NCI-H524 (cell line): ENCODE measurements around the gene CRTC1.

Experiments
- DNase-seq, 2 experiments: peaks; one replicate each; lab custom pipeline; 2025; lab: John Stamatoyannopoulos, UW

The CRTC1 gene

DNA sequence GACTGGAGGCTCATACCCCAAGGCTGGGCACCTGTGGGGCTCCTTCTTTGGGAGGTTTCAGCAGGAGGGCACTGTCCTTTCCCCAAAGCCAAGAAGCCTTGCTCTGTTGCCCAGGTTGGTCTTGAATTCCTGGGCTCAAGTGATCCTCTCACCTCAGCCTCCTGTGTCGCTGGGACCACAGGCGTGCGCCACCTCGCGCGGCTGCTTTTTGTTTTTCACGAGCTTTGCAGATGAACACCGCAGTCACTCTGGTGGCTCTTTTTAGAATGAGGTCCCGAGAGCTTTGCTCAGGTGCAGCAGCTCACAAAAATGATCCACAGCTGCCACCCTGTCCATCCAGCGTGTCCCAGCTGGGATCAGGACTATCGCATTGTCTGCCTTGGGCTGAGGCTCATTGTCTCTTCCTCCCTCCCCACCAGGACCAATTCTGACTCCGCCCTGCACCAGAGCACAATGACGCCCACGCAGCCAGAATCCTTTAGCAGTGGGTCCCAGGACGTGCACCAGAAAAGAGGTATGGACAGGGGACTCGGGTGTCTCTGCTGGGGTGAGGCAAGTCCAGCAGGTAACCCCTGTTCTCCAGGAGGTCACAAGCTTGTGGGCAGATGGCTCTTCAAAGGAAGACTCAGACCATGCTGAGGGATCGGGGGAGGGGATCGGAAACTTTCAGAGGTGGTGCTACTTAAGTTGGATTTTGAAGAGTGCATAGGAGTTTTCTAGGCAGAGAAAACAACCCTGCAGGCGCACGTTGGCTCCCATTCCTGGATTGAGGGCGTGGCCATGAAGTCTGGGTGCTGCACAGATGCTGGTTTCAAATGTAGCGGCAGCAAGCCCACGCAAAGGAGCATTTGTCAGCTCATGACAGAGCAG, 66.1 kb downstream of the CRTC1 start:
- no peak for DNase-seq

DNA sequence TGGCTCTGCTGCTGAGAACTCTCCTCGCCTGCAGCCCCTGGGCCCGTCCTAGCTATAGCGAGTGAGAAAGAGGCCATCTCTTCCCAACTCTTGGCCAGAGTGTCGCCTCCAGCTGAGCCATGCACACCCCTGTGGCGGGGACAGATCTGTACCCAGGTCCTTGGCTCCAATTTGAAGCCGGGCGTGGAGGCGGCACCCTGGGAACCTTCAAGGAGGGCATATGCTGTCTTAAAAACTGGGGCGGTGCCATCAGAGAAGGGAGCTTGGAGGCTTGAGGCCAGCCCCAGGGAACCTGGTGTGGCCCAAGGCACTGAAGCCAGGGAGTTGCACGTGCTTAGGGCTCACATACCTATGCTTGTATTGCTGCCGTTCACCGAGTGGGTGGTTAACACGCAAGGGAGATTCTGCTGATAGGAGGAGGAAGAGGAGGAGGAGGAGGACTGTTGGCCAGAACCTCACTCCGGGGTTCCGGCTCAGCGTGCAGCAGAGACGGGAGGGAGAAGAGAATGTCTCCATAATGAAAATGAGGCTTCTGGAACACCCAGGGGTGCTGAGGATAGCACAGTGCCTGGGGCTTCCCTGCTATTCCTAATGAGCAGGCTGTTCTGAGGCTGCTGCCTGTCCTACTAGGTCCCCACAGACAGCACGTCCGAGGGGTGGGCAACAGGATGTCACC, 67.0 kb downstream of the CRTC1 start:
- DNase-seq, result no peak

DNA sequence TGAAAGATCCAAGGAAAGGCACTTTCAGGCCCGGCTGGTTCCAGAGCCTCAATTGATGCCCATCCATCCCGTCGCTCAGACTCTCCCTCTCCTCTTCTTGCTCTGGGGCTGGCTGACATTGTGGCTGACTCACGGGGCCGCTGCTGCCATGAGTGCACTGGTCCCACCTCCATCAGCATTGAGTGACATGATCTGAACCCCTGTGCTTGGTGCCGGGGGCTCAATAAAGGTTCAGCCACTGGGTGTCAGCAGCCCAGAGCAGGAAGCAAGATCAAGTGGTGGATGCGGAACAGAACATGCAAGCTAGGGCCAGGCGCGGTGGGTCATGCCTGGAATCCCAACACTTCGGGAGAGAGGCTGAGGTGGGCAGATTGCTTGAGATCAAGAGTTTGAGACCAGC, 68.1 kb downstream of the CRTC1 start:
- DNase-seq, result no peak

DNA sequence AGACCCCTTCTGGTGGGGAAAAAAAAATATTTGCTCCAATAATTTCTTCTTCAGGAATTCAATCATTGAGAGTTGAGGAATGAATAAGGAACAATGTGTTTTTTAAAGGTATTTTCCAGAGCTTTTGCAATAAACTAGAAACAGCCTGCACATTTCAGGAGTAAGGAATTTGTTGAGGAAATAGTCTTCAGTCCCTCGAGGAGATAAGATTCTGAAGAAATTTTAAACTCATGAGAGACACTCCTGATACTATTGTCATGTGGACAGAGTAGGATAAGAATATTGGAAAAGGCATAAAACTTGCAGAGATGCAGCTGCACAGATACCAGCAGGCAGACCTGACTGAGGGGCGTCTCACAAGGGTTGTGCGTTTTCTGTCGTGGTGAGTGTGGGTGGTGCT, 71.0 kb downstream of the CRTC1 start:
- DNase-seq, result no peak

DNA sequence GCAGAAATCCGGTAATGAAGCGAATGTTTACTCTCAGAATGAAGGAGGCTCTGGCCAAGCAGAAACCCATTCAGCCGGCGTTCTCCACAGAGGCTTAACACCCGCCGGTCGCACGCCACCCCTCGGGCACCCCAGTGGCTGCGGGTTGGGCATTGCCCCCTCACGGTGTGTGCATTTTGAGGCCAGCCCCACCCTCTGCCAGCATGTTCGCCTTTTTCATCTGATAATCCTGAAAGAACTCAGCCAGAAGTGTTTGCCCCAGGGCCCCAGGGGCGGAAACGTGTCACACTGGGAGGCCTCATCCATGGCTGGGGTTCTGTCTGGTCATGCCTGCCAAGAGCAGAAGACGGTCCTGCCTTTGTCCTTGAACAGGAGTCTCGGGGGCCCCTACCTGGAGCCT, 73.4 kb downstream of the CRTC1 start:
- no peak for DNase-seq

DNA sequence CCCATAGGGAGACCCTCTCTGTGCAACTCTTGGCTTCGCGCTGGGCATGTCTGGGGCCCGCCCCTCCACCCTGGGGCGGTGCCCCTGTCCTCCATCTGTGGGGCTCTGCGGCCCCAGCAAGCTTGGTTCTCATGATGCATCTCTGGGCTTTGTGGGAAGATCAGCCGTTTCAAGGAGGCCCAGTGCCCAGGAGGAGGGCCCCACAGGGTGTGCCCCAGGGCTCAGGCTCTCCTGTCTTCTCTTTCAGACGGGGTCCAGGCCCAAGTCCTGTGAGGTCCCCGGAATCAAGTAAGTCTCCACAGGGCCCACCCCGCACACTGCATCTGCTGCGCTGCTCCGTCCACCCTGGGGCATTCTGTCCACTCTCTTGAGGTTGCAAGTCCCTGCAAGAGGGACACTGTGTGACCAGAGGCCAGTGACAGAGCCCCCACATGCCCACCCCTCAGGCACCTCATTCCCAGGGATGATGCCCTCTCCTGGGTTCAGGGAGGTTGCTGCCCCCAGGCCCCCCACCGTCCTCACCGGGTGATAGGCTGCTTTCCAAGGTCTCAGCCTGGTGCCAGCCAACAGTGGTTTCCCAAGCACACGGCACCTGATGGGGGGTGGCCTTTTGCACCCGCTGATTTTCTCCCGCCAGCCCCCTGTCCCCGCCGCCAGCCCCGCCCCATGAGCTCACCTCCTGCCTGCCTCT, 76.0 kb downstream of the CRTC1 start:
- DNase-seq, result no peak

DNA sequence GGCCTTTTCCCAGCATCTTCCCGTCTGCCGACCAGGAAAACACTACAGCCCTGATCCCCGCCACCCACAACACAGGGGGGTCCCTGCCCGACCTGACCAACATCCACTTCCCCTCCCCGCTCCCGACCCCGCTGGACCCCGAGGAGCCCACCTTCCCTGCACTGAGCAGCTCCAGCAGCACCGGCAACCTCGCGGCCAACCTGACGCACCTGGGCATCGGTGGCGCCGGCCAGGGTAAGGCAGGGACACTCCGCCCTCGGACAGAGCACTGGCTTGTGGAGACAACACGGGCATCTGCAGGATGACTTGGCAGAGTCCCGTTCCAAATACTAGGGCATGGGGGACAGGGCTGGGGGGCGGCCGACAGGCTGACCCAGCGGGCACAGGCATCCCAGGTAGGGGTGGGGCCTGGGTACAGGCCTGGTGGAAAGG, 76.5 kb downstream of the CRTC1 start:
- DNase-seq, result no peak

DNA sequence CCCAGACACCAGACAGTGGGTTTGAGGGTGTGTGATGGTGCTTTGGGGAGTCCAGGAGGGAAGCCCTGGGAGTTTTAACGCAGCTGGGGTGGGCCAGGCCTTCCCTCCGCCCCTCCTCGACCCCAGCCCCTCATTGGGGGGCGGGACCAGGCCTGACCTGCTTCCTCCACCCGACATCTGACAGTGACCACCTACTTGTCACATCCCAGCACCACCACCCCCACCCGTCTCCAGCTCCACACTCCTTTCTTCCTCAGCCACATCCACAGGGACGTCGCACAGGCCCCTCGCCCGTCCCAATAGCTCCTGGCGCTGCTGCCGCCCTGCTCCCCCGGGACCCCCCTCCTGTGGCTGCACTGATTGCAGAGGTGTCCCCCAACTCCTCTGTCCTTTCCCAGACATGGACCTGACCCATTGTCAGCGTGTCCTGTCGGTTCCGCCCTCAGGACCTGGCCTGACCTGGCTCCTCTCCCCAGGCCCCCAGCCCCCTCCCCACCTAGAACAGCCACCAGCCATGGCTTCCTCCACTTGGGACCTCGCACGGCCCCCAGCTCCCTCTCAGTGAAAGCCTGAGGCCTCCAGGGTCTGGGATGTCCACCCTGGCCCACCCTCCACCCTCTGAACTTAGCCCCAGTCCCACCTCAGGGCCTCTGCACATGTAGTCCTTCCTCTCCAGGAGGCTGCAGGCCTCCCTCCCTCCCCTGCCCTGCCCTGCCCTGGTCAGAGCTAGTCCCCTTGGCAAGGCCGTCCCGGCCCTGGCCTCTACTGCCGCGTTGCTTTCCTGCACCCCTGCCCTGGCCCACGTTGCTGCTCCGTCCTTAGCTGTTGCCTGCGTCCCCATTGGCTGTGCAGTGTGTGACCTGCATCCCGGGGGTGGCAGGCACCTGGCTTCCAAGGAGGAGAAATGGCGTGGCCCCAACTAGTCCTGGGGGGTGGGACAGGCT, 77.2 kb downstream of the CRTC1 start:
- DNase-seq, result no peak

DNA sequence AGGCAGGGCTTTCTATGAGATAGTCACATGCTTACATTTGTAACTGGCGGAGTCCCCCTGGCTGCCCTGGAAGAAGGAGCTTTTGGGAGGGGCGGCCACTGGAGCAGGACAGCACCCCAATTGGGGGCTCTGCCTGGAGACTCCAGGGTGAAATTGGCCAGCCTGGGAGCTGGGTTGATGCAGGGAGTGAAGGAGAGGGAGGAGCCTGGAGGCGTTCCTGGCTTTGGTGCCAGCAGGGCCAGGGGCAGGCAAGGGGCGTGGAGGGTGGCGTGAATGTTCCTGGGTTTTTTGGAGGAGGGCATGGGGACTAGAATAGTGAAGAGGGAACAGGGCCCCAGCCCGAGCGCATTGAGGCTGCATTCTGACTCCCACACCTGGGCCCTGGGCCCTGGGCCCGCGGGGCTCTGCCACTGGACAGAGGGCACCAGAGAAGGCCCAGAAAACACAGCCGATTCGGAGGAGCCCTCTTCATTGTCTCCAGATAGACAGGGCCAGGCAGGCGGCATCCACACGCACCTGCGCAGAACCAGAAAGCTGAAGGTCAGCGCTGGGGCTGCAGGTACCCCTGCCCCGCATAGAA, 78.1 kb downstream of the CRTC1 start:
- DNase-seq, result no peak

DNA sequence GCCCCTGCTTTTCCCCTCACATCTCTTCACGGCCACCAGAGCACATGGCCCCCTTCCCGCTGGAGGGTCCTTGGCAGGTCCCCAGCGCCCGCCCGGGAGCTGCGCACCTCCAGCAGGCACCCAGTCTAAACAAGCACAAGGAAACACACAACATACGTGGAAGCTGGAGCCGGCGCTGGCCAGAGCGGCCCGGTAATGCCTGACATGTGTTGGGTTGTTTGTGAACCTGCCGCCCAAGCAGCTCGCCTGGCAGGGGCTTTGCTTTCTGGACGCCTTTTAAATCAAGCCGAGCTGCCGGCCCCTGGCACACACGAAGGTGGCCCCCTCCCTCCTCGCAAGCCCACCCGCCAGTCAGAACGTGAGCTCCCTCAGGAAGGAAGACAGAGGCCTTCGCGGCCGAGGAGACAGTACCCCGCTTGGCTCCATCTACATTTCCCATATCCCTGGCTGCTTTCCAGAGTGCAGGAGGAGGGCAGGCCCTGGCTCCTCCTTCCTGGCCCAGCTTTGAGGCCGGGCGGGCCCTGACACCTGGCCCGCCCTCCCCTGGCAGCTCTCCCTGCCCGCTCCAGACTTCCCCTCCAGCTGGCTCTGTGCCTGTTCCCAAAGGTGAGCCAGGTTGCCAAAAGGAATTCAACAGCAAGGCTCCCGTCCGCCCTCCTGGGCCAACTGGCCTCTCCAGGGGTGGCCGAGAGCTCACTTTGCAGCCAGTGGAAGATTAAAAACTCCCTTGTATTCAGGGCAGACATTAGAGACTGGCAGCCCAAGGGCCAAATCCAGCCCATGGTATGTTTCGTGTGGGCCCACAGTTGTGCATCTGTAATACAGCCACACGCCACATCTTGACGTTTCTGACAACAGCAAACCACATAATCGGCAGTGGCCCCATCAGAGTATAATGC, 78.9 kb downstream of the CRTC1 start:
- DNase-seq, result peak; percentile 76 to 83

DNA sequence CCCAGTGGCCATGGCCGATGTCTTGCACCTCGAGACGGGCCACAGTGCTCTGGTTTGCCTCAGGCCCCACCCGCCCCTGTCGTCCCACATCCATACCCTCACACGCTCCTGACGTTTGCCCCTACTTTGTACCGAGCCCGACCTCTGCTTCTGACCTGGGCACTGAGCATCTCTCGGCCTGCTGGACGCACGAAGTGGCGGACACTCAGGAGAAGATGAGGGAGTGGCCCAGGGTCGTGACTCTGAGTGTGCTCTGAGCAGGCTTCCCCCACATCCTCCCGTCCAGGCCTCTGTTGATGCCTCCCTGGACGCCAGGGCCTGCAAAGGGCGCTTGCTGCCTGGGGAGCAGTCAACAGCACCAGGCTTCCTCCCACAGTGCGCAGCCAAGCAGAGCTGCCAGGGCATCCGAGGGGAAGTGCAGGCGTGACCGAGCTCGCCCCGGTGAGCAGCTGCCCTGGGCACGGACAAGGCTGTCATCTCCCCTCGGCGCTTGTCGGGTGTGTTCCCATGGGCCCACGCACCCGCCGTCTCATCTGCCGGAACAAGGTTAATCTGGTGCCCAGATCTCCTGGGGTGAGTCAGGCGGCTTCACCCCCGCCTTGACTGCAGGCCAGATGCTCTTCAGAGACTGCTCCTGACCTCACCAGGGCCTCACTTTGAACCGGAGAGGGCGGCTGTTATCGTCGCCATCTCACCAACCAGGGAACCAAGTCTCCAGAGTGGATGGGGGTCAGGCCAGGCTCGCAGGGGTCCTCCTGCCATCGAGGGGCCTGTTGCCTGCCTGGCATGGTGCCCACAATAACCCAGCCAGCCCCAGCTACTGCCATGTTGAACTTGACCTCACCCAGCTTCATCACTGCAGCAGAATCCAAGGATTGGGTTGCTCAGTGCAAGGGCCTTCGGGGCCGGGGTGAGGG, 80.5 kb downstream of the CRTC1 start:
- DNase-seq, result peak in 1 of 2 experiments; percentile 57

DNA sequence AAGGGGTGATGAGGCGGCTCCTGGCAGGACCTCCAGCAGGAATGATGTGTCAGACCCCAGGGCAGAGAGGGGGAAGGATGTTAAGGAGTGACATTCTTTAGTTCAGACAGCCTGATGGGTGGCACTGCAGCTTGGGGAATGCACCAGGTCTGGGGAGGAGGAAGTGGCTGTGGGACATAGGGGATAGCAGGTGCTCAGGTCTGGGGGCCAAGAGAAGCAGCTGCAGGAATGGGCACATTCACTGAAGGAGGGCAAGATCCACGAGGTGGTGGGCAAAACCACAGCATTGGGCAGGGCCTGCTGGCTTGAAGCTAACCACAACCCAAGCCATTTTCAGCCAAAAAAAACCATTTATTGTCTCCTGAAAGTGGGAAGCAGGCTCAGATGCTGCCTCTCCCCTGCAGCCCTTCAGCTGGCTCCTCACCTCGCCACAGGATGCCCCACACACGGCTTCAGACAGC, 81.1 kb downstream of the CRTC1 start:
- DNase-seq, result no peak

DNA sequence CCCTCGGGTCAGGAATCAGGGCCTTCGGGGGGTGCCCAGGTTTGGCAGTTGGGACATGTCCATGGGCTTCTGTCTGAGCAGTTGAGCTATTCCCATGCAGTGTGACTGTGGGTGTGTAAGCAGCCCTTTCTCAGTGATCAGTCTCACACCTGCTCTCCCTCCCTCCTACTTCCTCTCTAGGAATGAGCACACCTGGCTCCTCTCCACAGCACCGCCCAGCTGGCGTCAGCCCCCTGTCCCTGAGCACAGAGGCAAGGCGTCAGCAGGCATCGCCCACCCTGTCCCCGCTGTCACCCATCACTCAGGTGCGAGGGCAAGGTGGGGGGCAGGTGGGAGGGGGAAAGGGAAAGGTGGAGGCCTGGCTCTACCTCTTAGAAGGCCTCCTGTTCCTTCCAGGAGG, 81.7 kb downstream of the CRTC1 start:
- DNase-seq, result no peak

DNA sequence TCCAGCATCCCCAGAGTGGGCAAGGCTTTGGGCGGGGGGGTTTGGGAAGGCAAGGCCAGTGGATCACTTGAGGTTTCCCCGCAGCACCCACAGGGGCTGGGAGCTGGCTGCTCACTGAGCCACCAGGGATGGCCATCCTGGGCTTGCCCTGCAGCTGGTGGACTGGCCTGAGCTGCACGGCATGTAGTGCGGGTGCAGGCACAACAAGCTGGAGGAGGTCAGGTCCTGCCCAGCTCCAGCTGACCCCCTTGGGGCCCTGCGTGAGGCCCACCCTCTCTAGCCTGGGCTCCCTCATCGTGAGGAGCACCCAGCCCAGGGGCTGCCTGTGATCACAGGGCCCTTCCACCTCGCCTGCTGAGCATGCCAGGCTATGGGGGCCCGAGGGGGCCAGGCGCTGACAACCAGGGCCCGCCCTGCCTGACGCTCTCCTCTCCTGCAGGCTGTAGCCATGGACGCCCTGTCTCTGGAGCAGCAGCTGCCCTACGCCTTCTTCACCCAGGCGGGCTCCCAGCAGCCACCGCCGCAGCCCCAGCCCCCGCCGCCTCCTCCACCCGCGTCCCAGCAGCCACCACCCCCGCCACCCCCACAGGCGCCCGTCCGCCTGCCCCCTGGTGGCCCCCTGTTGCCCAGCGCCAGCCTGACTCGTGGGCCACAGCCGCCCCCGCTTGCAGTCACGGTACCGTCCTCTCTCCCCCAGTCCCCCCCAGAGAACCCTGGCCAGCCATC, 84.7 kb downstream of the CRTC1 start:
- peak in 1 of 2 experiments; percentile 27 for DNase-seq

DNA sequence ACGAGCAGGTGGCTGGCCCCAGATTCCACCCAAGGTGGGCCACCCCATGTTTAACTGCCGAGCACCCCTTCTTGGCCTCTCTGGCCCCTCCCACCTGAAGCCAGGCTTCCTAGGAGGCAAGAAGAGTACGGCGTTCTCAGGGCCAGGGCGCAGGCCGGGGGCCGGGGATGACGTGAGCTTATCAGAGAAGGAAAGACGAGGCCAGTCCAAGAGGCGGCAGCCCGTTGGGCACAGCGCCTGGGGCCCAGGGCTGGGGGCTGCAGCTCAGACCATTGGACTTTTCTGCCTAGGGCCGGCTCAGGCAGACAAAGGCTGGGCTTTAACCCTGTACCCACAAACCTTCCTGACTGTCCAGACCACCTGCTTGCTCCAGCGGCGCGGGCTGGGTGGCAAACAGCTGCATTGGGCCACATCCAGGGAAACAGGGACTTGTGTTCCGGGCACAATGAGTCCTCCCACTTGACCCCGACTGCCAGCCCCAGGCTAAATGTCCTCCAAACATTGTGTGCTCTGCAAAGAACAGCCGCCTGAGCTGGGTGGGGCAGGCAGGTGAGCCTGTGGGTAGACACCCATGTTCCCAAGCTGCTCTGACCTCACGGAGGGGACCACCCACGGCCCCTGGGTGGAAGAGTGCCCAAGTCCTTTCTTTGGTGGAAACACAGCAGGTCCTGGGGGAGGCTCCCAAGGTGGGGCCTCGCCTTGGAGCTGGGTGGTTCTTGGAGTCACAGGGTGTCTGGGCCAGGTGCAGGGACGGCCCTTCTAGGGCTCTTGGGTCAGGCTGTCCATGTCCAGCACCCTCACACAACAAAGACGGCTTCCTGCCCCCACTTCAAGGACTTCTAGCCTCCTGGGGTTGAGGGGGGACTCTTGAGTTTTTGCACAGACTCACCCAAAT, 85.8 kb downstream of the CRTC1 start:
- DNase-seq, result no peak

DNA sequence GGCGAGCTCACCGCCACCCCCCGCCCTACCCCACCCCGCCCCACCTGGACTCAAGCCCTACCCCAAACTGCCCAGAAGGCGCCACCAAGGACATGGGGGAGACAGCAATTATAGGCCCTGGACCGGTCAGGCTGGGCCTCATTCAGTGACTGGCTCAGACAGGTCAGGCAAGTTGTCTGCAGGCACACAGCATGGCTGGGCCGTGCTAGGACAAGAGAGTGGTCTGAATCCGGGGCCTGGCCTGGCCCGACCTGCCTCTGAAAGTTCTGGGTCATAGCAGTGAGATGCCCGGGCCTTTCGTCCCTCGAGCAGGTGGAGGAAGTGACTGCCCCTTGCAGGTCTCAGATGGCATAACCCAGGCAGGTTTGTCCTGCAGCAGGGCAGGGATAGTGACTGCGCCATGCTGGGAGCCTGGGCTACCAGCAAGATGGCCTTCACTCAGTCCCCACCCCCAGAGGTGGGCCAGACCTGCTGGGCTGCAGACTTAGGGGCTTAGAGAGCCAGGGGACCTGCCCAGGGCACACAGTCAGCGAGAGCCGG, 86.6 kb downstream of the CRTC1 start:
- no peak for DNase-seq
